Measurements from ENCODE around the gene TRIM67. TPM values are rescaled to one million over a fixed set of nuclear protein-coding genes. Genes with fewer than 3 reads are reported as not detected.
A peak's percentile ranks its signal among the peaks of the same experiment; 100 is the strongest.

The TRIM67 gene
- total and polyA plus RNA-seq, 12 donors = 0.05 to 0.28 (median 0.11) TPM; not detected in 8

GRCh38 chr1:231139659-231140654 is 21.9 kb upstream of the TRIM67 start:
- no peak overlapping the region for H3K4me3 ChIP-seq
- ATAC-seq = peak in 2 of 8 donors; percentile 11 to 22
- H3K9me3 ChIP-seq = peaks cover 0 to 15% (median 0%) of the 10 kb centered on the region in 11 donors
- H3K4me1 ChIP-seq = peaks cover 0 to 21% (median 15%) of the 10 kb centered on the region in 9 donors
- WGBS, 2 donors = 62 to 67% methylated on average over 8 of the region's 8 CpGs
- no peak for DNase-seq
- H3K27me3 ChIP-seq = peaks cover 0 to 10% (median 0%) of the 10 kb centered on the region in 7 donors
- intact Hi-C loops (cut with DNase I) = no loop called here
- peak overlapping the region in 4 of 10 donors; percentile 25 to 46 (median 31) for H3K27ac ChIP-seq
- TF ChIP-seq CTCF (IDR thresholded peaks at IDR 0.05) = no peak
- no peaks in the 10 kb centered on the region for H3K36me3 ChIP-seq

- DNase-seq (no peak), ATAC-seq (no peak)
- H3K27ac ChIP-seq = no peak overlapping the region
- no peaks in the 10 kb centered on the region for H3K36me3 ChIP-seq
- peaks cover 0 to 12% (median 0%) of the 10 kb centered on the region in 7 donors for H3K27me3 ChIP-seq
- H3K9me3 ChIP-seq = peaks cover 0 to 15% (median 0%) of the 10 kb centered on the region in 11 donors
- intact Hi-C loops (cut with DNase I) = no loop called here
- peaks cover 0 to 9% (median 4%) of the 10 kb centered on the region in 9 donors for H3K4me1 ChIP-seq
- whole genome bisulfite sequencing, 2 donors = 67 to 74% methylated on average over 7 of the region's 7 CpGs
- no peak for TF ChIP-seq CTCF (IDR thresholded peaks at IDR 0.05)
- no peak overlapping the region for H3K4me3 ChIP-seq
These were observed 17.3 kb upstream of the TRIM67 start for GRCh38 chr1:231144416-231145193.

- Histone ChIP-seq H3K9me3 (peaks cover 0 to 31% (median 11%) of the 10 kb centered on the region in 11 donors), H3K4me3 (no peak overlapping the region), H3K27ac (no peak overlapping the region), H3K4me1 (no peaks in the 10 kb centered on the region), H3K36me3 (no peaks in the 10 kb centered on the region), H3K27me3 (peaks cover 0 to 7% (median 0%) of the 10 kb centered on the region in 7 donors)
- no peak for DNase-seq
- ATAC-seq = no peak
- 70% methylated on average over 3 of the region's 3 CpGs for WGBS, 2 donors
- no peak for TF ChIP-seq CTCF (IDR thresholded peaks at IDR 0.05)
- intact Hi-C loops (cut with DNase I) = loop anchor here in 1 of 10 donors (2.0 kb wide), 1 partner anchor 55 kb away; no protein-coding TSS in a partner anchor
These were observed 14.0 kb upstream of the TRIM67 start for GRCh38 chr1:231147896-231148295.

- Histone ChIP-seq H3K36me3 (no peaks in the 10 kb centered on the region), H3K27me3 (peaks cover 0 to 8% (median 7%) of the 10 kb centered on the region in 7 donors), H3K27ac (no peak overlapping the region), H3K4me1 (no peaks in the 10 kb centered on the region), H3K4me3 (no peak overlapping the region), H3K9me3 (peaks cover 0 to 20% (median 11%) of the 10 kb centered on the region in 11 donors)
- 12 to 14% methylated on average over 1 of the region's 1 CpG for WGBS, 2 donors
- DNase-seq = no peak
- ATAC-seq = no peak
- intact Hi-C loops (cut with DNase I) = no loop called here
- no peak for TF ChIP-seq CTCF (IDR thresholded peaks at IDR 0.05)
These were observed 10.0 kb upstream of the TRIM67 start for GRCh38 chr1:231151811-231152210.

Measured in heart right ventricle (tissue), 16 donors.